GM21360 (cell line): ENCODE data around the gene TMEM259.

Experiments used
- ATAC-seq: cut with Tn5 transposase; IDR thresholded peaks from one replicate; pipeline ENCODE4 v1.9.1; 2021; ENCODE audit warnings: mild to moderate bottlenecking, moderate library complexity; ENCODE audit not compliant: unreplicated experiment

TMEM259 gene

DNA sequence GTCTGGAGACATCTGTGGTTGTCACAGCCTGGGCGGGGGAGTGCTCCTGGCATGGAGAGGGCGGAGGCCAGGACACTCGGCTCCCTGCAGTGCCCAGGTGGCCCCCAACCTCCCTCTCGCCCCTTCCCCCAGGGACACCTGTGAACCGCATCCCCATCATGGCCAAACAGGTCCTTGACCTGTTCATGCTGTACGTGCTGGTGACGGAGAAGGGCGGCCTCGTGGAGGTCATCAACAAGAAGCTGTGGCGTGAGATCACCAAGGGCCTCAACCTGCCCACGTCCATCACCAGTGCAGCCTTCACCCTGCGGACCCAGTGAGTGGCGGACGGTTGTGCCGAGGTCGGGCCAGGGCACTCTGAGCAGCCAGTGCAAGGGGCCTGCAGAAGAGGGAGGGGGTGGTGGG, 56.8 kb downstream of the TMEM259 start:
- no peak for ATAC-seq

GRCh38 chr19:963486-963951, 57.4 kb downstream of the TMEM259 start:
- ATAC-seq: no peak

DNA sequence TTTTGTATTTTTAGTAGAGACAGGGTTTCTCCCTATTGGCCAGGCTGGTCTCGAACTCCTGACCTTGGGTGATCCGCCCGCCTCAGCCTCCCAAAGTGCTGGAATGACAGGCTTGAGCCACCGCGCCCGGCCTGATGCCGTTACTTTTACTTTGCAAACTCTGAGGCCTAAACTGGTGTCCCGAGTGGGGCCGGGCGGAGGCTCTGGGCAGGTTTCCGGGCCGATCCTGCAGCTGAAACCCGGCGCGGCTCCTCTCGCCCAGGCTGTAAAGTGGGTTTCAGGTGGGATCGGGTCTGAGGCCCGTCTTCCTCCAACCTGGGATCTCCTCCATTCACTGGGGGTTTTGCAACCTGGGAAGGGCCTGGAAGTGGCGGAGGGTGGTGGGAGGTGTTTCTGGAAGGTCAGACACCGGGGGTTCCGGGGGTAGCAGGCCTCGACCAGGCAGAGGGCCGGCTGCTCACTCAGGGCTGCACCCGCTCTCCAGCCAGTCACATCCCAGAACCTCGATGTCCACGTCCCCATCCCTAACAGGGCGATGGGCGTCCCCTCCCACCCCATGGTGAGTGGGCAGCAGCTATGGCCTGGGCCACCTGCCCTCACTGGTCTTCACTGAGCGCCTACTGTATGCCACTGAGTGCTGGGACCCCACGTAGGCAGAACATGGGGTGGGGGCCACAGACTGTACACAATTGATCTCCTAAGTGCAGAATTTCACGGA, 58.1 kb downstream of the TMEM259 start:
- no peak for ATAC-seq

DNA sequence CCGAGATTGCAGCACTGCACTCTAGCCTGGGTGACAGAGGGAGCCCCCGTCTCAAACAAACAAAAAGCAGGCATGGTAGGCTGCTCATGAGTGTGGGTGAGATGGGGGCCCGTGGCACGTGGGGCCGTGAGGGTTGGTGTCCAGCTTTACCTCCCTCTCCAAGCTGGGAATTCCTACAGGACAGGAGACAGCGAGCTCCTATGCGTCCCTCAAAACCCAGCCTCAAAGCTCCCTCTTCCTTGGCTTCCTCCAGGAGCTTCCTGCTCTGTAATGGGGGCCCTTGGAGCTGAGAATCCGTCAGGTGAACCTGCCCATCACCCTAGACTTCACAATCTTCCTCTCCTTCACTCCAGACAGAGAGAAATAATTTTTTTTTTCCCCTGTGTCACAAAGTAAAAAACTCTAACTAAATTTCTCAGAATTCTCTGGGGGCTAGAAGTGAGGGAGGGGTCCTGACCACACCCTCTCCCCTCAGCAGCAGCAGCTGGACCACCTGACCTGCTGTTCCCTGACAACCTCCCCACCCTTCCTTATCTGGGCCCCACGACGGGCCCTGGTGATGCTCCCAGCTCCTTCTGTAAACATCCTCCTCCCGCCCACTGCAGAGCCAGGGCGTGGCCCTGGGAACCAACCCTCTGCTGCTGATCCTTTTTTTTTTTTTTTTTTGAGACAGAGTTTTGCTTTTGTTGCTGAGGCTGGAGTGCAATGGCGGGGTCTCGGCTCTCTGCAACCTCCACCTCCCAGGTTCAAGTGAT, 58.9 kb downstream of the TMEM259 start:
- ATAC-seq: no peak

DNA sequence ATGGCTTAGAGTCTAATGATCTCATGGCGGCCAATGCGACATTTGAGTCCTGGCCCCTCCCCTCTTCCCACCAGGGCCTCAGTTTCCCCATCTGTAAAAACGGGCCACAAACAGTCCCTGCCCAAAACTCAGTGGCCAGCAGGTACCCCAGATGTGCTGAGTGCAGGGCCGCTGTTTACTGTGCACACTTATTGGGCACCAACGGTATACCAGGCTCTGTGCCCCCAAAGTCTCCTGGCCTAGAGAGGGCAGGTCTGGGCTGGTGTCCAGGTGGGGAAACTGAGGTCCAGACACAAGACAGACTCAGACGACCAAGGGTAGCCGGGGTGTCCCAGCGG, 60.4 kb downstream of the TMEM259 start:
- ATAC-seq: no peak

- ATAC-seq: no peak
These were observed 60.9 kb downstream of the TMEM259 start for GRCh38 chr19:960020-960419.
